ENCODE data around the gene AIF1L.
"Not testable (repeated sequence)": the region's sequence is repeated elsewhere in the genome, so short reads cannot be mapped to it uniquely, and the experiment has no call there.

The AIF1L gene

DNA sequence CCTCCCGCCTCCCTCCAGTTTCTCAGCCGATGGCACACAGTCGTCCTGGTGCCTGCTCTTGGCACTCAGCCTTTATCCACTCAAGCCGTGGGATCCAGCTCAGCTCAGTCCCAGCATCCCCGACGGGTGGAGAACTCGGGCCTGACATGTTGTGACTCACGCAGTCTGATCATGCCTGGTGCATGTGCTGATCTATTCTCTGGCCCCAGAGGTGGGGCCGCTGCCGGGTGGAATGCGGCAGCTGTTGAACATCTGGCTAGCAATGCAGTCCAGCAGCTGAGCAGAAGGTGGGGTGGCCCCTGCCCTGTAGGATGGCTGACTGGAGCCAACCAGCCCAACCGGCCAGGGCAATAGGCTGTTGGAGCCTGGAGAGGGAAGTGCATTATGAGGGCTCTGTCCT is 1.7 kb upstream of the AIF1L start:
- TF ChIP-seq, protein P1, sequence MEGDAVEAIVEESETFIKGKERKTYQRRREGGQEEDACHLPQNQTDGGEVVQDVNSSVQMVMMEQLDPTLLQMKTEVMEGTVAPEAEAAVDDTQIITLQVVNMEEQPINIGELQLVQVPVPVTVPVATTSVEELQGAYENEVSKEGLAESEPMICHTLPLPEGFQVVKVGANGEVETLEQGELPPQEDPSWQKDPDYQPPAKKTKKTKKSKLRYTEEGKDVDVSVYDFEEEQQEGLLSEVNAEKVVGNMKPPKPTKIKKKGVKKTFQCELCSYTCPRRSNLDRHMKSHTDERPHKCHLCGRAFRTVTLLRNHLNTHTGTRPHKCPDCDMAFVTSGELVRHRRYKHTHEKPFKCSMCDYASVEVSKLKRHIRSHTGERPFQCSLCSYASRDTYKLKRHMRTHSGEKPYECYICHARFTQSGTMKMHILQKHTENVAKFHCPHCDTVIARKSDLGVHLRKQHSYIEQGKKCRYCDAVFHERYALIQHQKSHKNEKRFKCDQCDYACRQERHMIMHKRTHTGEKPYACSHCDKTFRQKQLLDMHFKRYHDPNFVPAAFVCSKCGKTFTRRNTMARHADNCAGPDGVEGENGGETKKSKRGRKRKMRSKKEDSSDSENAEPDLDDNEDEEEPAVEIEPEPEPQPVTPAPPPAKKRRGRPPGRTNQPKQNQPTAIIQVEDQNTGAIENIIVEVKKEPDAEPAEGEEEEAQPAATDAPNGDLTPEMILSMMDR (IDR thresholded peaks at IDR 0.05; ENCODE audit: low read depth, low read length), result no peak
- no peak overlapping the region for H3K4me3 ChIP-seq (ENCODE audit: low read depth, low read length)

DNA sequence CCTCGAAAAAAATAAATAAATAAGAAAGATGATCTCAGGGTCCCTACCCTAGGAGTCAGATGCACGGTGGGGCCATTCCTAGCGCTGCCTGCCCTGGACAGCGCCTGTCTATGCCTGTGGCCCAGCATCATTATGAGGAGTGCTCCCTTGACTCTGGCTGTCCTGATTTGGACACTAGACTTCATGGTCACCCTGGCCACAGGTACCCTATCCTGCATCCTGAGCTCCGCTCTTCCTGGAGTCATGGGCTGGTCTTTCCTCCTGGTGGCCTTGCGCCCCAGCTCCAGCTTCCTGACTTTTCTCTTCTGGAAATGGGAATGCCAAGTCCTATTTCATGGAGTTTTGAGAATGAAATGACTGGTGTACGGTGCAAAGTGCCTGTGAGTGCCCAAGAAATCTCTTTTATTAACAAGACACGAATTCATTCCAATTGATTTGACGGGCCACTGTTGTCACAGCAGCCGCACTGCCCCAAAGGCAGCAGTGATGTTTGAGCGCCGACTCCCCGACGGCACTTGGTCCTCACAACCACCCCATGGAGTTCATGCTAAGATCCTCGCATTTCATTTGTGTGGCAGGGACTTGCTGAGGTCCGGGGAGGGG is 564 bp upstream of the AIF1L start:
- H3K4me3 ChIP-seq (ENCODE audit: low read depth, low read length), result no peak overlapping the region
- TF ChIP-seq, protein P1 (IDR thresholded peaks at IDR 0.05; ENCODE audit: low read depth, low read length), result no peak

DNA sequence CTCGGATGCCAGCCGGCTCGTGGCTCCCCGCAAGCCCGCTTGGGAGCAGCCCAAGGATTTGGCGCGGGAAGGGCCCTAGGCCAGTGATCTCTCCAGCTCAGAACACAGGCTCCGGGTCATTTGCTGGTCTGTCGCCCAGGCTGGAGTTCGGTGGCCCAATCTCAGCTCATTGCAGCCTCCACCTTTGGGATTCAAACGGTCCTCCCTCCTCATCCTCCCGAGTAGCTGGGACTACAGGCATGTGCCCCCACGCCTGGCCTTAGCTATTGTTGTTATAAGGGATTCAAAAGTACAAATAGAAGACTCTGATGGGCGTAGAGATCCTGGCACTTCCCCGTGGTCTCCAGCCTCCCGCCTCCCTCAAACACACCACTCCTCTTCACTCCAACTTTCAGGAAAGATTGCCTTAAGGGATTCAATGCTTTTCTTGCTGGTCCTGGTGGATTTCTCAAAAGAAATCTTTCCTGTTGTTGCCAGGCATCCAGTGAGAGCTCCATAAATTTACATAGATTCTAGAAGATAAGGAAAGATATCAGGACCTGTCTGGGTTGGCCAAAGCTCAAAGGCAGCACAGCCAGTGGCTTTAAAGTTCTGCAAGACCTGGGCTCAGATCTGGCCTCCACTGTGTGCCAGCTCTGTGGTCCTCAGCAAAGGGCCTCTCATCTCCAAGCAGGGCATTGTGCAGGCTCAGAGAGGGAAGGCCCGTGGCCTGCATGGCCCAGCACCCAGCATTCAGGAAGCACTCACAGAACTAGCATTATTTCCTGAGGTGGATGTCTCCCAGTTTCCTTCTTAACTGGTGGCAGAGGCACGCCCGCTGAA is 1.0 kb downstream of the AIF1L start:
- TF ChIP-seq, protein P1 (IDR thresholded peaks at IDR 0.05; ENCODE audit: low read depth, low read length), result no peak
- H3K4me3 ChIP-seq (ENCODE audit: low read depth, low read length), result no peak overlapping the region

DNA sequence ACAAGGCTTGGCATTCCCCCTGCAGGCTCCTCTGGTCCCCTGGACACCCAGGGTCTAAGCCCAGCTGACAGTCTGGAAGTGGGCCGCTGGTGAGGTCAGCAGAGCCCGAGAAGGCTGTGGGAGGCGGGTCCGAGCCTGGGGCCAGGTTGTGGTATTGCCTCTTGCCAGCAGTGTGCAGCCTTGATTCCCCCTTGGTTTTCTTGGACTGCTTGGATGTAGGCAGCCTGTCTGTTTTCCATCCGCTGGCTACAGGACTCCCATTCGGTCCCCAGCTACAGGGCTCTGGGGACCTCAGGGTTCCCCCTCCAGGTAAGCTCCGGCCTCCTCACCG is 1.6 kb downstream of the AIF1L start:
- TF ChIP-seq, protein P1 (IDR thresholded peaks at IDR 0.05; ENCODE audit: low read depth, low read length), result no peak
- no peak overlapping the region for H3K4me3 ChIP-seq (ENCODE audit: low read depth, low read length)

DNA sequence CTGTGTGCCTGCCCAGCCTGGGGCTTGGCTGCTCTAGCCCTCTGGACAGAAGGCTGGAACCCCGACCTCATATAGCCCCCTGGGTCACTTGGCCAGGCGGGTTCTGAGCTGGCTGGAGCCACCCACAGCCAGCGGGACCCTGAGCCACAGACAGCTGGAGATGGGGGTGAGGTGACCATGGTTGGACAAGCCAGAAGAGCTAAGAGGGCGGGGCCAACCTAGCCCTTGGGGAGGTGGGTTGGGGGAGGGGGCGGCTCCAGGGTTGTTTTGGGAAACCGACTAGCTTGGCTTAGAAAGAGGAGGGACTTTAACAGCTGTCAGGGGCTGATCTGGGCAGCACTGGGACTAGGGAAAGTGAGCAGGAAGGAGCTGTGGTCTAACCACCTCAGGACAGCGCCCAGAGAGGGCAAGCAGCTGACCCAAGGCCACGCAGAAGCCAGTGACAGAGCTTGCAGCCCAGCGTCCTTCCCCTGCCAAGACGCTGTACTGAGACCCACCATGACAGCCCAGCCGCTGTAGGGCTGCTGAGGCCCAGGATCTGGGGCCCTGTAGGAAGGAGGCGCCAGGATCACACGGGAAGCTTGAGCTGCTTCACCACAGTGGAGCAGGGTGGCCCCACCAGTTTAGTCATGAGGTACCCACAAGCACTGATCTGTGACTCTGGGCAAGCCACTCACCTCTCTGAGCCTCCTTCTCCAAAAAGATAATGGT is 2.2 kb downstream of the AIF1L start:
- H3K4me3 ChIP-seq (ENCODE audit: low read depth, low read length), result no peak overlapping the region
- TF ChIP-seq, protein P1 (IDR thresholded peaks at IDR 0.05; ENCODE audit: low read depth, low read length), result no peak

DNA sequence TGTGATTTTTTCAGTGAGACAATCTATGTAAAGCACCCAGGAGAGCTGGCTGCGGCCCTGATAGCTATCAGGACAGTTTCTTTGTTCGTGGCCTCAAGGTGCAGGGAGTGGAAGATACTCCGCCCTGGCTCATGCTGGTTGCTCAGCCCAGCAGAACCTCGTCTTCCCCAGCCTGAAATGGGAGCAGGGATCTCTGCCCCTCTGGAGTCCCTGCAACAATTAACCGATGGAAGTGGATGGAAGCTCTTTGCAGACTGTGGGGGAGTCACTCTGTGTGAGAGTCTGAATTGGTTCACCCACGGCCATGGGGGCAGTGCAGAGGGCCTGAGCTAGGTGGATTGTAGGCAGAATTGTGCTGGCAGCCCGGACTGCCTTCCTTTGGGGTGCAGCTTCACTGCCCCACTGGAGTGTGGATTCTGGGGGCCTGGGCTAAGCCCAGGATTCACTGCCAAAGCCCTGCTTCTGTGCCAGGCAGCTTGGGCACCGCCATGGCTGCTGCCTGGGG is 2.8 kb downstream of the AIF1L start:
- no peak overlapping the region for H3K4me3 ChIP-seq (ENCODE audit: low read depth, low read length)
- TF ChIP-seq, protein P1 (IDR thresholded peaks at IDR 0.05; ENCODE audit: low read depth, low read length), result no peak

DNA sequence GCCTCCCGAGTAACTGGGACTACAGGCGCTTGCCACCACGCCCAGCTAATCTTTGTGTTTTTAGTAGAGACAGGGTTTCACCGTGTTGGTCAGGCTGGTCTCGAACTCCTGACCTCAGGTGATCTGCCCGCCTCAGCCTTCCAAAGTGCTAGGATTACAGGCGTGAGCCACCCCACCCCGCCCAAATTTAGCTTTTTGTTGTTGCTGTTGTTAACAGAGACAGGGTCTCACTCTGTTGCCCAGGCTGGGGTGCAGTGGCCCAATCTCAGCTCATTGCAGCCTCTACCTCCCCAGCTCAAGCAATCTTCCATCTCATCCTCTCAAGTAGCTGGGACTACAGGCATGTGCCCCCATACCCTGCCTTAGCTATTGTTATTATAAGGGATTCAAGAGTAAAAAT is 3.5 kb downstream of the AIF1L start:
- not testable (repeated sequence) for H3K4me3 ChIP-seq (ENCODE audit: low read depth, low read length)
